ENCODE results near the gene ASB5.

GRCh38 chr4:176313596-176314336 is 44.7 kb upstream of the ASB5 start:
- TF ChIP-seq POLR2A (IDR thresholded peaks at IDR 0.05; ENCODE audit: low read length) (no peak), GATA1 (IDR thresholded peaks at IDR 0.05; ENCODE audit: low read depth, low read length) (no peak)

Measured in erythroblast (primary cell).